Stimulated activated CD4-positive, alpha-beta T cell treated with anti-CD3 and anti-CD28 coated beads, Interleukin-12 subunit alpha, Interleukin-12 subunit beta, amount 100 ng/mL, for 24 hours (primary cell): Measurements from ENCODE around the gene ADGRA1.
"Not testable (repeated sequence)": the region's sequence is repeated elsewhere in the genome, so short reads cannot be mapped to it uniquely, and the experiment has no call there.

ENCODE experiments used
- DNase-seq, 2 experiments: peaks; one replicate each; pipeline ENCODE4 v3.0.0-alpha.2; 2020; ENCODE audit warnings: low read depth in 2 of 2

The ADGRA1 gene

GRCh38 chr10:133096616-133097269 lies 9.0 kb downstream of the ADGRA1 start:
- no peak for DNase-seq

GRCh38 chr10:133097418-133097817 lies 9.7 kb downstream of the ADGRA1 start:
- no peak for DNase-seq

- no peak for DNase-seq
Measured at GRCh38 chr10:133097961-133098360, 10.2 kb downstream of the ADGRA1 start.

- no peak for DNase-seq
Measured at GRCh38 chr10:133098426-133099124, 10.9 kb downstream of the ADGRA1 start.

- DNase-seq = no peak
Measured at GRCh38 chr10:133099571-133099970, 11.8 kb downstream of the ADGRA1 start.

- DNase-seq = no peak
Measured at GRCh38 chr10:133100186-133100585, 12.5 kb downstream of the ADGRA1 start.

GRCh38 chr10:133100706-133101415 lies 13.1 kb downstream of the ADGRA1 start:
- peak in 1 of 2 experiments; percentile 27 for DNase-seq

- no peak for DNase-seq
Measured at GRCh38 chr10:133101416-133101810, 13.7 kb downstream of the ADGRA1 start.

GRCh38 chr10:133102415-133103095 lies 14.8 kb downstream of the ADGRA1 start:
- DNase-seq = no peak

GRCh38 chr10:133103311-133103910 lies 15.7 kb downstream of the ADGRA1 start:
- DNase-seq = no peak

GRCh38 chr10:133104068-133104962 lies 16.6 kb downstream of the ADGRA1 start:
- no peak for DNase-seq

- DNase-seq = no peak
Measured at GRCh38 chr10:133104963-133105640, 17.4 kb downstream of the ADGRA1 start.

- no peak for DNase-seq
Measured at GRCh38 chr10:133105686-133106390, 18.1 kb downstream of the ADGRA1 start.

- DNase-seq = no peak
Measured at GRCh38 chr10:133106516-133106915, 18.8 kb downstream of the ADGRA1 start.

- no peak for DNase-seq
Measured at GRCh38 chr10:133107442-133107841, 19.7 kb downstream of the ADGRA1 start.

- no peak for DNase-seq
Measured at GRCh38 chr10:133109711-133110110, 22.0 kb downstream of the ADGRA1 start.

GRCh38 chr10:133110133-133110532 lies 22.4 kb downstream of the ADGRA1 start:
- no peak for DNase-seq

GRCh38 chr10:133110609-133111275 lies 23.0 kb downstream of the ADGRA1 start:
- DNase-seq = no peak

GRCh38 chr10:133111640-133112039 lies 23.9 kb downstream of the ADGRA1 start:
- not testable (repeated sequence) for DNase-seq
